ENCODE measurements around the gene HTRA2.

HTRA2 gene

GRCh38 chr2:74499940-74500577, 29.7 kb upstream of the HTRA2 start:
- no peak overlapping the region for H3K27ac ChIP-seq (ENCODE audit: low read depth, low read length, poor library complexity, severe bottlenecking)
- no peak overlapping the region for H3K4me2 ChIP-seq (ENCODE audit: low read length)
- no peak for TF ChIP-seq CTCF (IDR thresholded peaks at IDR 0.05; ENCODE audit: low read length)
- no peak for TF ChIP-seq EZH2 (IDR thresholded peaks at IDR 0.05; ENCODE audit: borderline replicate concordance, low read length)
- no peaks in the 10 kb centered on the region for H4K20me1 ChIP-seq (ENCODE audit: insufficient read depth, low read length)
- H3F3A ChIP-seq (ENCODE audit: insufficient read depth, low read length) = no peaks in the 10 kb centered on the region
- H3K9ac ChIP-seq (ENCODE audit: low read length) = no peak overlapping the region
- no peak overlapping the region for H3K4me3 ChIP-seq (ENCODE audit: low read depth, low read length, poor library complexity, severe bottlenecking)
- H3K4me1 ChIP-seq (ENCODE audit: insufficient read depth, low read length, severe bottlenecking) = peaks cover 15% of the 10 kb centered on the region
- H3K79me2 ChIP-seq (ENCODE audit: insufficient read depth, low read length) = no peaks in the 10 kb centered on the region
- no peaks in the 10 kb centered on the region for H3K9me3 ChIP-seq (ENCODE audit: low read length)
- no peak overlapping the region for H2AFZ ChIP-seq (ENCODE audit: low read length)
- no peaks in the 10 kb centered on the region for H3K9me2 ChIP-seq (ENCODE audit: low read depth, low read length)
- peaks cover 25% of the 10 kb centered on the region; the same call in 1 of the 2 replicates for H3K27me3 ChIP-seq (ENCODE audit: insufficient read depth, low read length)
- H3K36me3 ChIP-seq (ENCODE audit: insufficient read depth, low read length) = peaks cover 5% of the 10 kb centered on the region

GRCh38 chr2:74500578-74500946, 29.2 kb upstream of the HTRA2 start:
- Histone ChIP-seq H3K9me2 (ENCODE audit: low read depth, low read length) (no peaks in the 10 kb centered on the region), H3K9ac (ENCODE audit: low read length) (no peak overlapping the region), H3F3A (ENCODE audit: insufficient read depth, low read length) (no peaks in the 10 kb centered on the region), H4K20me1 (ENCODE audit: insufficient read depth, low read length) (no peaks in the 10 kb centered on the region), H3K9me3 (ENCODE audit: low read length) (no peaks in the 10 kb centered on the region), H3K4me2 (ENCODE audit: low read length) (no peak overlapping the region), H2AFZ (ENCODE audit: low read length) (no peak overlapping the region), H3K36me3 (ENCODE audit: insufficient read depth, low read length) (peaks cover 11% of the 10 kb centered on the region), H3K79me2 (ENCODE audit: insufficient read depth, low read length) (no peaks in the 10 kb centered on the region), H3K27me3 (ENCODE audit: insufficient read depth, low read length) (peaks cover 25% of the 10 kb centered on the region; the same call in 1 of the 2 replicates), H3K4me3 (ENCODE audit: low read depth, low read length, poor library complexity, severe bottlenecking) (no peak overlapping the region), H3K4me1 (ENCODE audit: insufficient read depth, low read length, severe bottlenecking) (peaks cover 17% of the 10 kb centered on the region), H3K27ac (ENCODE audit: low read depth, low read length, poor library complexity, severe bottlenecking) (no peak overlapping the region)
- no peak for TF ChIP-seq EZH2 (IDR thresholded peaks at IDR 0.05; ENCODE audit: borderline replicate concordance, low read length)
- no peak for TF ChIP-seq CTCF (IDR thresholded peaks at IDR 0.05; ENCODE audit: low read length)

- Histone ChIP-seq H3K9me3 (ENCODE audit: low read length) (no peaks in the 10 kb centered on the region), H3K9ac (ENCODE audit: low read length) (no peak overlapping the region), H3K27me3 (ENCODE audit: insufficient read depth, low read length) (peaks cover 25% of the 10 kb centered on the region; the same call in 1 of the 2 replicates), H2AFZ (ENCODE audit: low read length) (no peak overlapping the region), H3K9me2 (ENCODE audit: low read depth, low read length) (no peaks in the 10 kb centered on the region), H3K4me2 (ENCODE audit: low read length) (no peak overlapping the region), H4K20me1 (ENCODE audit: insufficient read depth, low read length) (no peaks in the 10 kb centered on the region), H3K36me3 (ENCODE audit: insufficient read depth, low read length) (peaks cover 17% of the 10 kb centered on the region), H3K27ac (ENCODE audit: low read depth, low read length, poor library complexity, severe bottlenecking) (no peak overlapping the region), H3K4me1 (ENCODE audit: insufficient read depth, low read length, severe bottlenecking) (peaks cover 25% of the 10 kb centered on the region), H3K4me3 (ENCODE audit: low read depth, low read length, poor library complexity, severe bottlenecking) (no peak overlapping the region), H3K79me2 (ENCODE audit: insufficient read depth, low read length) (no peaks in the 10 kb centered on the region), H3F3A (ENCODE audit: insufficient read depth, low read length) (no peaks in the 10 kb centered on the region)
- TF ChIP-seq CTCF (IDR thresholded peaks at IDR 0.05; ENCODE audit: low read length) (no peak), EZH2 (IDR thresholded peaks at IDR 0.05; ENCODE audit: borderline replicate concordance, low read length) (no peak)
Measured at GRCh38 chr2:74501335-74502071, 28.2 kb upstream of the HTRA2 start.

Measured in OCI-LY1 (cell line).